K562 (cell line): Measurements from ENCODE around the gene DIS3L2. TPM values are rescaled to one million over a fixed set of nuclear protein-coding genes. Genes with fewer than 3 reads are reported as not detected.

Source experiments
- ATAC-seq: fragments of 200-7000 bp; cut with Tn5 transposase; 3 replicates; pipeline ENCODE4 v1.9.1; 2020; ENCODE audit warnings: moderate library complexity
- BruUV-seq: library from RNA; stranded (reverse); fragments of 400-500 nt; replicated peaks from 2 replicates; lab custom pipeline; 2021; lab: Mats Ljungman, UMichigan
- CTCF ChIA-PET: fragments of 300-600 bp; formaldehyde crosslinking; extraction: SDS; loops from one replicate; lab custom pipeline; 2021; ENCODE audit warnings: low intra/inter-chr PET ratio; lab: Yijun Ruan, JAX
- POLR2A ChIA-PET: fragments of 300-600, 350-650 bp; sonication (Branson Sonifier 250); formaldehyde crosslinking; extraction: SDS; loops from one replicate; lab custom pipeline; 2021; ENCODE audit warnings: antibody characterized with exemption, inconsistent platforms; lab: Yijun Ruan, JAX
- DNase-seq, 4 experiments: peaks; one replicate each; pipeline versions ENCODE4 v3.0.0 to v3.0.0-alpha.2; 2011 to 2018; ENCODE audit warnings: low spot score in 3 of 4, mixed read lengths in 3 of 4; ENCODE audit errors: extremely low read depth in 1 of 4
- FAIRE-seq: peaks from 2 replicates; lab custom pipeline; 2011; peaks lifted over from hg19 to GRCh38; lab: Jason Lieb, UNC
- H2AFZ ChIP-seq: 2 replicates; pipeline ENCODE4 v1.6.0; 2011; ENCODE audit warnings: low read depth, low read length, control low read depth, inconsistent platforms
- H3K27ac ChIP-seq: fragments of 200-600 bp; 3 replicates; pipeline ENCODE4 v1.8.0; 2011; ENCODE audit warnings: low read depth, mild to moderate bottlenecking, control low read depth, inconsistent platforms, low read length, moderate library complexity, mixed read lengths; ENCODE audit errors: extremely low read depth
- H3K27me3 ChIP-seq, 2 experiments: fragments of 300-600 bp in 1 of 2; 2 replicates in 1 of 2; 3 replicates in 1 of 2; pipeline versions ENCODE4 v1.6.0 to v1.8.0; 2011; ENCODE audit warnings: inconsistent platforms in 2 of 2, low read length in 2 of 2, mild to moderate bottlenecking in 1 of 2, mixed read lengths in 1 of 2, moderate library complexity in 1 of 2; ENCODE audit not compliant: control insufficient read depth in 2 of 2, insufficient read depth in 2 of 2
- H3K36me3 ChIP-seq: fragments of 300-600 bp; 3 replicates; pipeline ENCODE4 v1.8.0; 2011; ENCODE audit warnings: mild to moderate bottlenecking, low read length, inconsistent platforms; ENCODE audit not compliant: control insufficient read depth, insufficient read depth
- H3K4me1 ChIP-seq, 2 experiments: fragments of 200-600 bp in 1 of 2; replicated peaks in 1 of 2; 2 replicates in 1 of 2; 3 replicates in 1 of 2; pipeline versions ENCODE4 v1.5.1 to v1.8.0; 2011; ENCODE audit warnings: inconsistent platforms in 2 of 2, low read length in 2 of 2, mild to moderate bottlenecking in 1 of 2, mixed read lengths in 1 of 2, moderate library complexity in 1 of 2; ENCODE audit not compliant: control insufficient read depth in 2 of 2, insufficient read depth in 2 of 2
- H3K4me2 ChIP-seq: 2 replicates; pipeline ENCODE4 v1.6.1; 2011; ENCODE audit warnings: low read length, control low read depth, inconsistent platforms, mixed read lengths; ENCODE audit not compliant: insufficient read depth
- H3K4me3 ChIP-seq: fragments of 200-600 bp; sonication (generic), shearing (Covaris generic); 2 replicates; pipeline ENCODE4 v1.5.1; 2016; ENCODE audit warnings: control low read depth, inconsistent platforms
- H3K79me2 ChIP-seq: fragments of 200-600 bp; 3 replicates; pipeline ENCODE4 v1.8.0; 2011; ENCODE audit warnings: low read length, inconsistent platforms; ENCODE audit not compliant: control insufficient read depth, insufficient read depth
- H3K9ac ChIP-seq, 2 experiments: 2 replicates each; pipeline versions ENCODE4 v1.6.0 to v1.6.1; 2011; ENCODE audit warnings: low read depth in 2 of 2, low read length in 2 of 2, control low read depth in 1 of 2, inconsistent platforms in 1 of 2, mild to moderate bottlenecking in 1 of 2, mixed read lengths in 1 of 2; ENCODE audit not compliant: insufficient read depth in 1 of 2
- H3K9me1 ChIP-seq: one replicate; pipeline ENCODE4 v1.6.0; 2011; ENCODE audit warnings: inconsistent platforms, mild to moderate bottlenecking, low read length, moderate library complexity; ENCODE audit not compliant: control insufficient read depth, insufficient read depth
- H3K9me3 ChIP-seq: replicated peaks from 2 replicates; pipeline ENCODE4 v1.5.1; 2011; ENCODE audit warnings: low read depth, low read length, inconsistent platforms; ENCODE audit not compliant: control insufficient read depth, insufficient read depth
- H4K20me1 ChIP-seq: replicated peaks from 2 replicates; pipeline ENCODE4 v1.6.1; 2011; ENCODE audit warnings: low read length, inconsistent platforms, mixed read lengths; ENCODE audit not compliant: control insufficient read depth, insufficient read depth
- BACH1 ChIP-seq: fragments of 200-800 bp; sonication (Bioruptor generic); IDR thresholded peaks from 2 replicates; pipeline ENCODE4 v1.6.1; 2016; ENCODE audit warnings: missing genetic modification characterization, missing compliant biosample characterization
- PHF8 ChIP-seq: fragments of 200-600 bp; sonication (generic); IDR thresholded peaks from 2 replicates; pipeline ENCODE4 v1.6.1; 2012; ENCODE audit warnings: mixed run types, mild to moderate bottlenecking, inconsistent platforms, low read length, moderate library complexity, borderline replicate concordance
- ZNF561 ChIP-seq: fragments of 450-650 bp; formaldehyde crosslinking; conservative IDR thresholded peaks from 2 replicates; pipeline ENCODE4 v1.4.0; 2020; ENCODE audit warnings: mild to moderate bottlenecking, moderate library complexity
- ZNF699 ChIP-seq: fragments of 250-450 bp; sonication (Bioruptor Pico); IDR thresholded peaks from 2 replicates; pipeline ENCODE4 v1.8.0; 2021; ENCODE audit warnings: mild to moderate bottlenecking, moderate library complexity; ENCODE audit not compliant: insufficient replicate concordance
- ZZZ3 ChIP-seq: fragments of 450-650 bp; IDR thresholded peaks from 2 replicates; pipeline ENCODE4 v1.6.1; 2016; ENCODE audit warnings: antibody characterized with exemption, mild to moderate bottlenecking, moderate library complexity
- WGBS: fragments of 100-300 bp; shearing (Covaris generic); methylation state at CpG from one replicate; pipeline ENCODE4 v1.1.6; 2016; ENCODE audit warnings: low coverage, mixed read lengths; ENCODE audit not compliant: insufficient coverage; ENCODE audit errors: missing lambda C conversion rate; 5-methylcytosine and 5-hydroxymethylcytosine counted together
- in situ Hi-C: fragments of 300-500 bp; cut with MboI; formaldehyde crosslinking; loops from 4 replicates; pipeline ENCODE4 v1.15.0; 2018; ENCODE audit warnings: inconsistent platforms, mixed read lengths
- intact Hi-C: fragments of 100-400 bp; cut with micrococcal nuclease; formaldehyde crosslinking; loops from 2 replicates; pipeline ENCODE4 v1.14.2; 2022
- polyA plus RNA-seq, 8 experiments: library from polyadenylated mRNA; depleted of rRNA in 4 of 8; stranded (reverse) in 5 of 8; unstranded in 3 of 8; fragments of >200 nt; fragmentation: Nextera tagmentation in 2 of 8; fragmentation: Illumina TruSeq in 1 of 8; extraction: Ambion mirVana in 2 of 8; extraction: Trizol in 1 of 8; gene quantifications; 2 replicates each; pipeline versions ENCODE4 v1.2.1 to v1.2.3, GENCODE V29; 2011 to 2014; ENCODE audit warnings: inconsistent platforms in 1 of 8, missing spikeins in 1 of 8
- total RNA-seq, 7 experiments: library from RNA; depleted of rRNA in 6 of 7; stranded (reverse); fragments of >200 nt in 6 of 7; fragmentation: Illumina TruSeq in 2 of 7; extraction: Trizol in 2 of 7; gene quantifications; 2 replicates each; pipeline versions ENCODE4 v1.2.1 to v1.2.3, GENCODE V29; 2011 to 2021; ENCODE audit warnings: low replicate concordance in 1 of 7
- TF ChIP-seq, protein P1 (sequence below): fragments of 200-800 bp; sonication (Bioruptor generic); IDR thresholded peaks from 2 replicates; pipeline ENCODE4 v1.6.1; 2017; ENCODE audit warnings: missing genetic modification characterization, missing compliant biosample characterization
- TF ChIP-seq, protein P2 (sequence below): fragments of 450-650 bp; formaldehyde crosslinking; IDR thresholded peaks from 2 replicates; pipeline ENCODE4 v1.4.0; 2020; ENCODE audit warnings: mild to moderate bottlenecking, moderate library complexity

DIS3L2 gene
- total and polyA plus RNA-seq, 9 of the 15 experiments (the other 6 are each of a cell fraction or from before 2014, with no cell fraction given): 1.5 to 19.2 (median 11.2) TPM

- TF ChIP-seq, protein P1, sequence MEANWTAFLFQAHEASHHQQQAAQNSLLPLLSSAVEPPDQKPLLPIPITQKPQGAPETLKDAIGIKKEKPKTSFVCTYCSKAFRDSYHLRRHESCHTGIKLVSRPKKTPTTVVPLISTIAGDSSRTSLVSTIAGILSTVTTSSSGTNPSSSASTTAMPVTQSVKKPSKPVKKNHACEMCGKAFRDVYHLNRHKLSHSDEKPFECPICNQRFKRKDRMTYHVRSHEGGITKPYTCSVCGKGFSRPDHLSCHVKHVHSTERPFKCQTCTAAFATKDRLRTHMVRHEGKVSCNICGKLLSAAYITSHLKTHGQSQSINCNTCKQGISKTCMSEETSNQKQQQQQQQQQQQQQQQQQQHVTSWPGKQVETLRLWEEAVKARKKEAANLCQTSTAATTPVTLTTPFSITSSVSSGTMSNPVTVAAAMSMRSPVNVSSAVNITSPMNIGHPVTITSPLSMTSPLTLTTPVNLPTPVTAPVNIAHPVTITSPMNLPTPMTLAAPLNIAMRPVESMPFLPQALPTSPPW: no peak
- no peak for TF ChIP-seq BACH1 (tag)
Measured at GRCh38 chr2:232288489-232289030, 327.0 kb downstream of the DIS3L2 start (continued).

- no peaks in the 10 kb centered on the region for H3K79me2 ChIP-seq
- H2AFZ ChIP-seq: no peak overlapping the region
- H3K36me3 ChIP-seq: no peaks in the 10 kb centered on the region
- no peak overlapping the region for H3K4me3 ChIP-seq
- H3K9me3 ChIP-seq: no peaks in the 10 kb centered on the region
- TF ChIP-seq ZNF561 (CRISPR knock-in tag): no peak
- TF ChIP-seq, protein P2, sequence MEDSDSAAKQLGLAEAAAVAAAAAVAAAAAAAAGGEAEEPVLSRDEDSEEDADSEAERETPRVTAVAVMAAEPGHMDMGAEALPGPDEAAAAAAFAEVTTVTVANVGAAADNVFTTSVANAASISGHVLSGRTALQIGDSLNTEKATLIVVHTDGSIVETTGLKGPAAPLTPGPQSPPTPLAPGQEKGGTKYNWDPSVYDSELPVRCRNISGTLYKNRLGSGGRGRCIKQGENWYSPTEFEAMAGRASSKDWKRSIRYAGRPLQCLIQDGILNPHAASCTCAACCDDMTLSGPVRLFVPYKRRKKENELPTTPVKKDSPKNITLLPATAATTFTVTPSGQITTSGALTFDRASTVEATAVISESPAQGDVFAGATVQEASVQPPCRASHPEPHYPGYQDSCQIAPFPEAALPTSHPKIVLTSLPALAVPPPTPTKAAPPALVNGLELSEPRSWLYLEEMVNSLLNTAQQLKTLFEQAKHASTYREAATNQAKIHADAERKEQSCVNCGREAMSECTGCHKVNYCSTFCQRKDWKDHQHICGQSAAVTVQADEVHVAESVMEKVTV (CRISPR knock-in tag): no peak
- no peak for TF ChIP-seq ZNF699 (CRISPR knock-in tag)
- TF ChIP-seq ZZZ3: no peak
- no peak for TF ChIP-seq PHF8
- H3K9me1 ChIP-seq: no peaks in the 10 kb centered on the region
- no peak for FAIRE-seq
- no peak overlapping the region for H3K9ac ChIP-seq
- intact Hi-C loops: no loop called here
- ChIA-PET POLR2A (interaction anchor here (1.2 kb wide), 1 partner anchor 30 kb away, joined by 3 read pairs; no protein-coding TSS in a partner anchor), CTCF (no interaction called here)
- H3K27me3 ChIP-seq: no peaks in the 10 kb centered on the region
- ATAC-seq: no peak
- no peak for DNase-seq
- no peak overlapping the region for H3K27ac ChIP-seq
- WGBS: 79% methylated on average over 7 of the region's 8 CpGs
- in situ Hi-C loops: loop anchor here (10.0 kb wide), 1 partner anchor 386 kb away; no protein-coding TSS in a partner anchor
- no peaks in the 10 kb centered on the region for H3K4me1 ChIP-seq
- H4K20me1 ChIP-seq: no peaks in the 10 kb centered on the region
- H3K4me2 ChIP-seq: no peak overlapping the region
- BruUV-seq: no TSS peak
Measured at GRCh38 chr2:232290668-232291067, 329.2 kb downstream of the DIS3L2 start.
